Fibroblast of peridontal ligament (primary cell): ENCODE results near the gene APOM.

Experiments used
- DNase-seq: peaks from one replicate; pipeline ENCODE4 v3.0.0-alpha.2; 2010; ENCODE audit errors: extremely low read depth

The APOM gene

DNA sequence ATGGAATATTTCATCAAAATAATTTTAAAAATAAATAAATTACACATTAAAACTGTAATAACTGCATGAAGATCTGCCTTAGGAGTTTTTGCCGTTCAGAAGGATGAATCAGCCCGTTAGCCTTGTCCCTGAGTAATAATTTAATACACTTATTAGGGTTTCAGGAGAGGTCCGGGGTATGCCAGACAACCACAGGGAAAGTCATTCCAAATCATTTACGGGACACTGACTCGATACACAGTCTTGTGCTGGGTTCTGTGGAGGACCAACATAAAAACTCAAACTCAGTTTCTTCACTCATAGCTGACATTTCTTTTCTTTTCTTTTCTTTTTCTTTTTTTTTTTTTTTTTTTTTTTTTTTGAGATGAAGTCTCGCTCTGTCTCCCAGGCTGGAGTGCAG is 50.2 kb downstream of the APOM start:
- DNase-seq = no peak

DNA sequence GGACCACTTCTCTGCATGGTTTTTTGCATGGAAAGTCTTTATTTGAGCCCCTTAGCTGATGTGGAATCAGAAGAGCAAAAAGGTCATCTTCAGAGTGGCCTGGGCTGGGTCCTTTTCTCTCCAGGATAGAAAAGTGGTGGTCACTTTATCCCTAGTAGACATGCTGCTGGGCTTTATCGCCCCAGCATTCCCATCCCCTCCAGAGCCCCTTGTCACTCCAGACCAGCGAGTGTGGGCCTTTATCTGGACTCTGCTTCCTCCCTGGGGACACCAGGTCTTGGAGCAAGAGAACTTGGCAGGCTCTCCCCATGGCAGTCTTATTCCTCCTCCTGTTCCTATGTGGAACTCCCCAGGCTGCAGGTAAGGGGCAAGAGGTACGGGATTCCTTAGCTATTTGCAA is 50.9 kb downstream of the APOM start, which contains the start of gene LY6G6F:
Gene LY6G6F (plus strand): TSS at position 268 of the 400 bp plus-strand sequence. CDS start 41 bp downstream, at position 309.
- DNase-seq = no peak

DNA sequence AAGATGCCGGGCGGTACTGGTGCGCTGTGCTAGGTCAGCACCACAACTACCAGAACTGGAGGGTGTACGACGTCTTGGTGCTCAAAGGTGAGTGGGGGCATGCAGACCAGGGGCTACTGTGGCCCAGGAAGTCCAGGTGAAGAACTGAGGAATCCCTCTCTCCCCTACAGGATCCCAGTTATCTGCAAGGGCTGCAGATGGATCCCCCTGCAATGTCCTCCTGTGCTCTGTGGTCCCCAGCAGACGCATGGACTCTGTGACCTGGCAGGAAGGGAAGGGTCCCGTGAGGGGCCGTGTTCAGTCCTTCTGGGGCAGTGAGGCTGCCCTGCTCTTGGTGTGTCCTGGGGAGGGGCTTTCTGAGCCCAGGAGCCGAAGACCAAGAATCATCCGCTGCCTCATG is 52.0 kb downstream of the APOM start:
- DNase-seq = no peak
